ENCODE data around the gene FOXS1. TPM values are rescaled to one million over a fixed set of nuclear protein-coding genes. Genes with fewer than 3 reads are reported as not detected.
A peak's percentile ranks its signal among the peaks of the same experiment; 100 is the strongest.
"Not testable (repeated sequence)": the region's sequence is repeated elsewhere in the genome, so short reads cannot be mapped to it uniquely, and the experiment has no call there.

The FOXS1 gene
- total RNA-seq, 1 donor from 2014 or later = 0.40 TPM

- no peak for ATAC-seq
Observed at GRCh38 chr20:31820228-31820627, 25.2 kb downstream of the FOXS1 start.

DNA sequence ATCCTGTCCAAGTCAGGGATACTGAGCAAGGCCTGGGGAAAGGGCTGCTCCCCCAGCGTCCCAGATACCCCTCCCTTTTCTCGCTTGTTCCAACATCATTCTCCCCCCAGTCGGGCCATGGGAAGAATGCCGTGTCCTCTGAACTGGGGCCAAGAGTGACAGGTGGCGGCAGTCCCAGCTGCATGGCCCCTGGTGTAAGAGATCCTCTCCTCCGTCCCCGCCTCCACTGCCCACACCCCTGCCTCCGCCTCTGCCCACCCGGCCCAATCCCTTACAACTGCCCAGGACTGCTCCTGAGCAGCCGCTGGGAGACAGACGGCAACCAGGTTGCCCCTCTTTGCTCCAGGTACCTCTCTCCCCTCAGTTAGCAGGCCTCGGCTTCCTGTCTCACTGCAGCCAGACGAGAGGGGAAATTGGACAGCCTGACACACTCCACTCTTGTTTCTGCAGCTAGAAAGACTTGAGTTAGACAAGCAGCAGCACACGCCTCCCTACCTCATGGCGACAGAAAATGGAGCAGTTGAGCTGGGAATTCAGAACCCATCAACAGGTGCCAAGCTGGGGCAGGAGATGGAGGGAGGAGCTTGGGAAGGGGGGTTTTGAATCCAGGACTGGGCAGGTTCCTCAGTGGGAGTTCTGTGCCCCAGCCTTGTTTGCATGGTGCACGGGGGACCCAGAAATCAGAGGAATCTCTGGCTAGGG, 26.2 kb downstream of the FOXS1 start, which contains the start of gene MYLK2:
TSS of gene MYLK2 (plus strand) at position 274 of the 702 bp plus-strand sequence. CDS start at position 499, 225 bp downstream.
- ATAC-seq = no peak

- no peak for ATAC-seq
Observed at GRCh38 chr20:31818376-31818908, 27.0 kb downstream of the FOXS1 start.

- ATAC-seq = no peak
Observed at GRCh38 chr20:31817461-31817860, 27.9 kb downstream of the FOXS1 start.

DNA sequence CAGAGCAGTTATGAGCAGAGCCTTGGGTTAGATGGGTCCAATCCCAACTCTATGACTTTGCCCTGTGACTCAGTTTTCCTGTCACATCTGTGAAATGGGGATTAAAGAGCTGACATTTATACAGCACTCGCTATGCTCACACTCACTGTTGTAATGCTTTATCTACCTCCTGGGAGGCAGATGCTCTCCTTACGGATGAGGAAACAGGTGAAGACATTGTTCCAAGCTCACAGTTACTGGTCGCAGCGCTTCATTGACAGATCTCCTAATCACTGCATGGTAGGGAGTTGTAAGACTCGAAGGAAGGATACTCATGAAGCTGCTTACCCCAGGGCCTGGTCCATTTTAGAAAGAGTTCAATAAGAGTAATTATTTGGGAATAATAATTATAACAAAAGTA, 29.2 kb downstream of the FOXS1 start:
- peak; percentile 5 for ATAC-seq

- peak; percentile 9 for ATAC-seq
Observed at GRCh38 chr20:31815408-31816188, 29.8 kb downstream of the FOXS1 start.

DNA sequence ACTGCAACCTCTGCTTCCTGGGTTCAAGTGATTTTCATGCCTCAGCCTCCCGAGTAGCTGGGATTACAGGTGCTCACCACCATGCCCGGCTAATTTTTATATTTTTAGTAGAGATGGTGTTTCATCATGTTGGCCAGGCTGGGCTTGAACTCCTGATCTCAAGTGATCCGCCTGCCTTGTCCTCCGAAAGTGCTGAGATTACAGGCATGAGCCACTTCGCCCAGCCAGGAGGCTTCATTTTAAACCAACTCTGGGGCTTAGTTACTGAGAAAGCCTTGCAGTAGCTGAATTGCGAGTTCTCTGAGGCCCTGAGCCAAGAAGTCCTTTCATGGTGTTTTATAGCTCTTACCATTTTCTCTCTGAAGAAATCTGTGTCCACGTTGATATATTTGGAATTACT, 31.3 kb downstream of the FOXS1 start:
- not testable (repeated sequence) for ATAC-seq

DNA sequence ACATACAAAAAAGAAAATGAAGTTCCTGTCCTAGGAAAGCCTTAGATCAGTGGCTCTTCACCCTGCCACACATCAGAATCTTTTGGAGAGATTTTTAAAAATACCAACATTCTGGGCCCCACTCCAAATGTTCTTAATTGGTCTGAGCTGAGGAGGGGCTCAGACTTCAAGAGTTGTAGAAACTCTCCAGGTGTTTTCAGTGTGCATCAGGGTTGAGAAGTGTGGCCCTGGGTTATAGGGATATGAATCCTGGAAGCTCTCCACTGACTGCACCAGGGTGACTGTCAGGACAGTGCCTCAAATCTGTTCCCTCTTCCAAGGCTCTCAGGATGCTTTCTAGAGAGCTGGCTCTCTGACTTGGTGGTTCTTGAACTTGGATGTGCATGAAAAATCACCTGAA, 31.8 kb downstream of the FOXS1 start:
- no peak for ATAC-seq

DNA sequence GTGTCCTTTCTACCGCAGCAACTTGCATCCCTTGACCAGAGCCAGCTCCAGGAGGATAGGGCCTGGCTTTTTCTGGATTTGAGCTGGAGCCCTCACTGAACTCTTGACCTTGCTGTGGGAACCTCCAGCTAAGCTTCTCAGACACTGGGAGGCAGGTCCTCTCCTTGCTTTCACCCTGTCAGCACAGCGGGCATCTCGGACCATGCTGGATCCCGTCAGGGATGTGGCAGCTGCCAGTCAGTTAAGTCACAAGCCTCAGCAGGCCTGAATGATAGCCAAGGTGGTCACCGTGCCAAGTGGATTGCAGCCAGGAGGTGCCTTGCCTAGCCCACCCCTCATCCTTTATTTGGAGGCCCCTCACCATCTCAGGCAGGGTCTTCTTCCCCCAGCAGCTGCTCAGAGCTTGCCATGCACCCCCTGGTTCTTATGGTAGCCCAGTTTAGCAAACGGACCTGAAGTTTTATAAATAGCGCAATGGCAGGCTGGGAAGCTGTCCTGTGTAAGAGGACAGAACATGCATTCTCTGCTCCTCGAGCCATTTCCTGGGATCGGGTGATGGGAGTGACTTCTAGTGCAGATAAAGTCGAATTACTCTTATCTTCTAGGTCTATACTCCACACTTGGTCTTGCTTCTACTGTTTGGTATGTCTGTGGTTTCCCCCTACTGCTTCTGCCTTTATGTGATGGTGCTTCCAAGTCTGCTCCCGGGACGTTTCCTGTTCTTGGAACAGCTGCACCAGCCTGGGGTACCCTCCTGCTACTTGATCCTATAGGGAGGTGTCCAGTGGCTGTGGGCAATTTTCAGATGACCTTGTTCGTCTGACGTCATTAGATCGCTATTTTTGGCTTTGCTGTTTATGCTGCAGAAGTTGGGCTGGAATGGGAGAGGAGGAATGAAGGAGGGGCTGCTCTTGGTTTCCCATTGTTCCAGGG, 33.3 kb downstream of the FOXS1 start:
- no peak for ATAC-seq

GRCh38 chr20:31811198-31811597, 34.2 kb downstream of the FOXS1 start:
- no peak for ATAC-seq

DNA sequence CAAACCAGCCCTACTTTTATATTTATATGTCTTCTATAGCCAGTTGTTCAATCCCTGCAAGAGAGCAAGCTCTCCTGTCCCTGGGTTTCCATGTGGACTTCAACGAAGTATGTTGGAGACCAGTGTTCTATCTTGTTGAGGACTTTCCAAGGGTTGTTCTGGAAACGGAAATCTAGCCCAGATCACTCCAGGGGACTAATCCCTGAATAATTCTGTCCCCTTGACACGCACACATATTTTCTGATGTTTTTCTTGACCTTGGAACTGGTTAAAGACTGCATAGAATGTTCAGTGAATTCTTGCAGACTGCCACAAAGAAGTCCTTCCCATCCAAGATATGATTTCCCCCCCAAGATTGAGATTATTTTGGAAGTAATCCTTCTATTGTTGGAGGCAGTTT, 35.7 kb downstream of the FOXS1 start:
- ATAC-seq = no peak

GRCh38 chr20:31808481-31808880, 36.9 kb downstream of the FOXS1 start:
- no peak for ATAC-seq

GRCh38 chr20:31806564-31807355, 38.6 kb downstream of the FOXS1 start:
- no peak for ATAC-seq

- ATAC-seq = no peak
Observed at GRCh38 chr20:31803552-31804291, 41.7 kb downstream of the FOXS1 start.

GRCh38 chr20:31801508-31801907, 43.9 kb downstream of the FOXS1 start:
- no peak for ATAC-seq

DNA sequence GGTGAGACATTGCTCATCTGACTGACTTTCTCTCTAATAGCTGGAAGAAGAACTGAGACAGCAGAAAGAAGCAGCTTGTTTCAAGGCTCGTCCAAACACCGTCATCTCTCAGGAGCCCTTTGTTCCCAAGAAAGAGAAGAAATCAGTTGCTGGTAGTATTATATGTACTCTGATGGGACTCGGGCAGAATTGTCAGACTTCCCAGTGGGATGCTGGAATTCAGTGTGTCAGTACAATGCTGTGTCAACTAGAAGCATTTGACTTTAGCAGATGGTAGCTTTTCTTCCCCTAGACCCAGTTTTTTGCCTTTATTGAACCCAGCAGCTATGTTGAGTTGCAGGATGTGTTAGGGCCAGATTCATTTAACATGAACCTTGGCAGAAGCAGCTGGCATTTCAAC, 48.0 kb downstream of the FOXS1 start:
- no peak for ATAC-seq

Other genes starting within 250 kb of the FOXS1 start
- 299 TPM for gene ID1, start 240.3 kb downstream of the FOXS1 start, total RNA-seq
- 0.96 TPM for gene COX4I2, start 207.7 kb downstream of the FOXS1 start, total RNA-seq
- 76.6 TPM for gene BCL2L1, start 122.7 kb downstream of the FOXS1 start, total RNA-seq
- gene TPX2, start 106.3 kb downstream of the FOXS1 start, total RNA-seq = 32.6 TPM
- 0.12 TPM for gene MYLK2, start 26.2 kb downstream of the FOXS1 start, total RNA-seq
- gene DUSP15, start 24.9 kb upstream of the FOXS1 start, total RNA-seq = 0.64 TPM
- gene TTLL9, start 25.0 kb upstream of the FOXS1 start, total RNA-seq = 0.16 TPM
- 12.2 TPM for gene PDRG1, start 106.4 kb upstream of the FOXS1 start, total RNA-seq
- gene XKR7, start 122.5 kb upstream of the FOXS1 start, total RNA-seq = not detected
- 1.2 TPM for gene CCM2L, start 164.8 kb upstream of the FOXS1 start, total RNA-seq
- gene HCK, start 206.6 kb upstream of the FOXS1 start, total RNA-seq = 2.9 TPM